HEK293 (cell line): Measurements from ENCODE around the gene MOK.

Experiments used
- CTCF ChIA-PET: fragments of 350-600 bp; formaldehyde crosslinking; extraction: SDS; loops from one replicate; lab custom pipeline; 2021; ENCODE audit warnings: antibody characterized with exemption; lab: Yijun Ruan, JAX
- POLR2A ChIA-PET: fragments of 300-600 bp; formaldehyde crosslinking; extraction: SDS; loops from one replicate; lab custom pipeline; 2020; ENCODE audit warnings: antibody characterized with exemption, inconsistent platforms; lab: Yijun Ruan, JAX
- H3K27ac ChIP-seq: fragments of 200-500 bp; sonication (Bioruptor generic); 2 replicates; pipeline ENCODE4 v1.5.1; 2014; ENCODE audit warnings: low read depth, low read length, control low read depth, inconsistent platforms; ENCODE audit errors: extremely low read depth
- H3K36me3 ChIP-seq, 2 experiments: fragments of 200-500 bp in 1 of 2; sonication (Bioruptor generic) in 1 of 2; 1 replicate in 1 of 2; 2 replicates in 1 of 2; pipeline ENCODE4 v1.5.1; 2014 to 2017; ENCODE audit warnings: inconsistent platforms in 2 of 2, low read length in 2 of 2; ENCODE audit not compliant: control insufficient read depth in 2 of 2, insufficient read depth in 1 of 2
- H3K4me1 ChIP-seq: fragments of 200-500 bp; sonication (Bioruptor generic); 2 replicates; pipeline ENCODE4 v1.5.1; 2014; ENCODE audit warnings: mild to moderate bottlenecking, low read length, inconsistent platforms; ENCODE audit not compliant: control insufficient read depth, insufficient read depth
- H3K4me3 ChIP-seq: 2 replicates; pipeline ENCODE4 v1.5.1; 2011; ENCODE audit warnings: low read depth, mild to moderate bottlenecking, control low read depth, low read length, moderate library complexity
- H3K9me3 ChIP-seq: fragments of 200-500 bp; sonication (Bioruptor generic); 2 replicates; pipeline ENCODE4 v1.5.1; 2014; ENCODE audit warnings: low read depth, low read length, inconsistent platforms; ENCODE audit not compliant: control insufficient read depth, insufficient read depth
- BCL6B ChIP-seq: fragments of 450-650 bp; formaldehyde crosslinking; IDR thresholded peaks from 2 replicates; pipeline ENCODE4 v1.5.1; 2017; ENCODE audit warnings: missing biosample characterization, missing genetic modification characterization
- OVOL3 ChIP-seq: fragments of 450-650 bp; formaldehyde crosslinking; IDR thresholded peaks from 2 replicates; pipeline ENCODE4 v1.5.1; 2016; ENCODE audit warnings: missing biosample characterization, missing genetic modification characterization
- SCRT2 ChIP-seq: fragments of 450-650 bp; formaldehyde crosslinking; IDR thresholded peaks from 2 replicates; pipeline ENCODE4 v1.5.1; 2016; ENCODE audit warnings: missing biosample characterization, missing genetic modification characterization
- ZBTB6 ChIP-seq: fragments of 450-650 bp; formaldehyde crosslinking; IDR thresholded peaks from 2 replicates; pipeline ENCODE4 v1.5.1; 2017; ENCODE audit warnings: missing biosample characterization, missing genetic modification characterization
- ZBTB7A ChIP-seq: fragments of 450-650 bp; formaldehyde crosslinking; IDR thresholded peaks from 2 replicates; pipeline ENCODE4 v1.5.1; 2016; ENCODE audit warnings: low read depth, missing biosample characterization, missing genetic modification characterization
- ZFP69B ChIP-seq: fragments of 450-650 bp; formaldehyde crosslinking; IDR thresholded peaks from 2 replicates; pipeline ENCODE4 v1.5.1; 2016; ENCODE audit warnings: missing biosample characterization, missing genetic modification characterization
- ZNF114 ChIP-seq: fragments of 450-650 bp; formaldehyde crosslinking; IDR thresholded peaks from 2 replicates; pipeline ENCODE4 v1.5.0; 2017; ENCODE audit warnings: missing biosample characterization, missing genetic modification characterization
- ZNF223 ChIP-seq: fragments of 450-650 bp; formaldehyde crosslinking; IDR thresholded peaks from 2 replicates; pipeline ENCODE4 v1.5.1; 2016; ENCODE audit warnings: missing biosample characterization, missing genetic modification characterization
- ZNF629 ChIP-seq: fragments of 450-650 bp; formaldehyde crosslinking; IDR thresholded peaks from 2 replicates; pipeline ENCODE4 v1.5.1; 2017; ENCODE audit warnings: missing biosample characterization, missing genetic modification characterization
- ZNF654 ChIP-seq: fragments of 450-650 bp; formaldehyde crosslinking; IDR thresholded peaks from 2 replicates; pipeline ENCODE4 v1.5.1; 2016; ENCODE audit warnings: low read depth, missing biosample characterization, missing genetic modification characterization
- ZNF76 ChIP-seq: fragments of 450-650 bp; formaldehyde crosslinking; IDR thresholded peaks from 2 replicates; pipeline ENCODE4; 2016; ENCODE audit warnings: low read depth, missing biosample characterization, missing genetic modification characterization, borderline replicate concordance
- TF ChIP-seq, protein P1 (sequence below): fragments of 450-650 bp; formaldehyde crosslinking; IDR thresholded peaks from 2 replicates; pipeline ENCODE4 v1.5.1; 2016; ENCODE audit warnings: missing biosample characterization, missing genetic modification characterization
- TF ChIP-seq, protein P2 (sequence below): fragments of 450-650 bp; formaldehyde crosslinking; IDR thresholded peaks from 2 replicates; pipeline ENCODE4 v1.5.1; 2016; ENCODE audit warnings: missing biosample characterization, missing genetic modification characterization
- TF ChIP-seq, protein P3 (sequence below): fragments of 450-650 bp; formaldehyde crosslinking; optimal IDR thresholded peaks from 2 replicates; pipeline ENCODE3; 2016; ENCODE audit warnings: missing biosample characterization, mild to moderate bottlenecking, missing genetic modification characterization
- TF ChIP-seq, protein P4 (sequence below): IDR thresholded peaks from 2 replicates; pipeline ENCODE4 v1.6.1; 2011; ENCODE audit warnings: mild to moderate bottlenecking, low read depth, low read length, borderline replicate concordance

The MOK gene

GRCh38 chr14:102323102-102323501 lies 18.1 kb upstream of the MOK start:
- POLR2A ChIA-PET, result no interaction called here
- peaks cover 3% of the 10 kb centered on the region; the same call in 1 of the 2 replicates for H3K4me1 ChIP-seq
- TF ChIP-seq ZNF654 (tag by site-specific recombination) (peak; percentile 20; the same call in 1 of the 2 replicates), ZNF629 (no peak)
- TF ChIP-seq, protein P1, sequence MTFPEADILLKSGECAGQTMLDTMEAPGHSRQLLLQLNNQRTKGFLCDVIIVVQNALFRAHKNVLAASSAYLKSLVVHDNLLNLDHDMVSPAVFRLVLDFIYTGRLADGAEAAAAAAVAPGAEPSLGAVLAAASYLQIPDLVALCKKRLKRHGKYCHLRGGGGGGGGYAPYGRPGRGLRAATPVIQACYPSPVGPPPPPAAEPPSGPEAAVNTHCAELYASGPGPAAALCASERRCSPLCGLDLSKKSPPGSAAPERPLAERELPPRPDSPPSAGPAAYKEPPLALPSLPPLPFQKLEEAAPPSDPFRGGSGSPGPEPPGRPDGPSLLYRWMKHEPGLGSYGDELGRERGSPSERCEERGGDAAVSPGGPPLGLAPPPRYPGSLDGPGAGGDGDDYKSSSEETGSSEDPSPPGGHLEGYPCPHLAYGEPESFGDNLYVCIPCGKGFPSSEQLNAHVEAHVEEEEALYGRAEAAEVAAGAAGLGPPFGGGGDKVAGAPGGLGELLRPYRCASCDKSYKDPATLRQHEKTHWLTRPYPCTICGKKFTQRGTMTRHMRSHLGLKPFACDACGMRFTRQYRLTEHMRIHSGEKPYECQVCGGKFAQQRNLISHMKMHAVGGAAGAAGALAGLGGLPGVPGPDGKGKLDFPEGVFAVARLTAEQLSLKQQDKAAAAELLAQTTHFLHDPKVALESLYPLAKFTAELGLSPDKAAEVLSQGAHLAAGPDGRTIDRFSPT, result 0 out of 2 replicates have a peak, but pooled peaks have one; percentile 14
- TF ChIP-seq, protein P2, sequence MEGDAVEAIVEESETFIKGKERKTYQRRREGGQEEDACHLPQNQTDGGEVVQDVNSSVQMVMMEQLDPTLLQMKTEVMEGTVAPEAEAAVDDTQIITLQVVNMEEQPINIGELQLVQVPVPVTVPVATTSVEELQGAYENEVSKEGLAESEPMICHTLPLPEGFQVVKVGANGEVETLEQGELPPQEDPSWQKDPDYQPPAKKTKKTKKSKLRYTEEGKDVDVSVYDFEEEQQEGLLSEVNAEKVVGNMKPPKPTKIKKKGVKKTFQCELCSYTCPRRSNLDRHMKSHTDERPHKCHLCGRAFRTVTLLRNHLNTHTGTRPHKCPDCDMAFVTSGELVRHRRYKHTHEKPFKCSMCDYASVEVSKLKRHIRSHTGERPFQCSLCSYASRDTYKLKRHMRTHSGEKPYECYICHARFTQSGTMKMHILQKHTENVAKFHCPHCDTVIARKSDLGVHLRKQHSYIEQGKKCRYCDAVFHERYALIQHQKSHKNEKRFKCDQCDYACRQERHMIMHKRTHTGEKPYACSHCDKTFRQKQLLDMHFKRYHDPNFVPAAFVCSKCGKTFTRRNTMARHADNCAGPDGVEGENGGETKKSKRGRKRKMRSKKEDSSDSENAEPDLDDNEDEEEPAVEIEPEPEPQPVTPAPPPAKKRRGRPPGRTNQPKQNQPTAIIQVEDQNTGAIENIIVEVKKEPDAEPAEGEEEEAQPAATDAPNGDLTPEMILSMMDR (tag by site-specific recombination), result peak; percentile 78
- no peak overlapping the region for H3K27ac ChIP-seq
- no peaks in the 10 kb centered on the region for H3K9me3 ChIP-seq
- no peak overlapping the region for H3K4me3 ChIP-seq
- CTCF ChIA-PET, result interaction anchor here (0.6 kb wide), 2 partner anchors 67 to 248 kb away, joined by 3 to 4 read pairs; no protein-coding TSS in a partner anchor
- H3K36me3 ChIP-seq, result peaks cover 1 to 23% of the 10 kb centered on the region in 2 experiments; a peak in 2 of 3 replicates

GRCh38 chr14:102321456-102322422 lies 16.8 kb upstream of the MOK start:
- peaks cover 8% of the 10 kb centered on the region; the same call in 1 of the 2 replicates for H3K4me1 ChIP-seq
- TF ChIP-seq ZNF76 (tag by site-specific recombination) (no peak), SCRT2 (tag by site-specific recombination) (peak; percentile 70)
- TF ChIP-seq, protein P3, sequence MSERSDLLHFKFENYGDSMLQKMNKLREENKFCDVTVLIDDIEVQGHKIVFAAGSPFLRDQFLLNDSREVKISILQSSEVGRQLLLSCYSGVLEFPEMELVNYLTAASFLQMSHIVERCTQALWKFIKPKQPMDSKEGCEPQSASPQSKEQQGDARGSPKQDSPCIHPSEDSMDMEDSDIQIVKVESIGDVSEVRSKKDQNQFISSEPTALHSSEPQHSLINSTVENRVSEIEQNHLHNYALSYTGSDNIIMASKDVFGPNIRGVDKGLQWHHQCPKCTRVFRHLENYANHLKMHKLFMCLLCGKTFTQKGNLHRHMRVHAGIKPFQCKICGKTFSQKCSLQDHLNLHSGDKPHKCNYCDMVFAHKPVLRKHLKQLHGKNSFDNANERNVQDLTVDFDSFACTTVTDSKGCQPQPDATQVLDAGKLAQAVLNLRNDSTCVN (tag by site-specific recombination), result no peak
- H3K4me3 ChIP-seq, result no peak overlapping the region
- ChIA-PET CTCF (interaction anchor here (0.6 to 1.1 kb wide), 4 partner anchors 83 to 595 kb away, joined by 3 to 5 read pairs (median 3); no protein-coding TSS in a partner anchor), POLR2A (no interaction called here)
- no peaks in the 10 kb centered on the region for H3K9me3 ChIP-seq
- peaks cover 0 to 23% of the 10 kb centered on the region in 2 experiments; a peak in 2 of 3 replicates for H3K36me3 ChIP-seq
- H3K27ac ChIP-seq, result no peak overlapping the region; the same call in 1 of the 2 replicates

- peaks cover 11% of the 10 kb centered on the region for H3K4me1 ChIP-seq
- peak overlapping the region; percentile 84 for H3K4me3 ChIP-seq
- no peaks in the 10 kb centered on the region for H3K9me3 ChIP-seq
- ChIA-PET CTCF (interaction anchor here (0.6 to 1.6 kb wide), 6 partner anchors 8 to 594 kb away, joined by 3 to 5 read pairs (median 3); no protein-coding TSS in a partner anchor), POLR2A (interaction anchor here (1.4 kb wide), 1 partner anchor 42 kb away, joined by 5 read pairs; the partner anchor contains the start of genes CINP and TECPR2)
- peak overlapping the region; percentile 87; the same call in 1 of the 2 replicates for H3K27ac ChIP-seq
- peaks cover 0 to 18% of the 10 kb centered on the region in 2 experiments; a peak in 2 of 3 replicates for H3K36me3 ChIP-seq
- no peak for TF ChIP-seq ZBTB6 (tag by site-specific recombination)
- TF ChIP-seq ZNF223 (tag by site-specific recombination), result no peak
- TF ChIP-seq, protein P4, sequence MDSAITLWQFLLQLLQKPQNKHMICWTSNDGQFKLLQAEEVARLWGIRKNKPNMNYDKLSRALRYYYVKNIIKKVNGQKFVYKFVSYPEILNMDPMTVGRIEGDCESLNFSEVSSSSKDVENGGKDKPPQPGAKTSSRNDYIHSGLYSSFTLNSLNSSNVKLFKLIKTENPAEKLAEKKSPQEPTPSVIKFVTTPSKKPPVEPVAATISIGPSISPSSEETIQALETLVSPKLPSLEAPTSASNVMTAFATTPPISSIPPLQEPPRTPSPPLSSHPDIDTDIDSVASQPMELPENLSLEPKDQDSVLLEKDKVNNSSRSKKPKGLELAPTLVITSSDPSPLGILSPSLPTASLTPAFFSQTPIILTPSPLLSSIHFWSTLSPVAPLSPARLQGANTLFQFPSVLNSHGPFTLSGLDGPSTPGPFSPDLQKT, result no peak
- TF ChIP-seq OVOL3, result no peak
- no peak for TF ChIP-seq ZFP69B (tag by site-specific recombination)
- TF ChIP-seq BCL6B (tag by site-specific recombination), result no peak
- TF ChIP-seq ZNF114 (tag by site-specific recombination), result no peak
- TF ChIP-seq ZBTB7A, result no peak
Measured at GRCh38 chr14:102320671-102321455, 15.9 kb upstream of the MOK start.
